ENCODE measurements around the gene OTOP3.

Gene OTOP3

DNA sequence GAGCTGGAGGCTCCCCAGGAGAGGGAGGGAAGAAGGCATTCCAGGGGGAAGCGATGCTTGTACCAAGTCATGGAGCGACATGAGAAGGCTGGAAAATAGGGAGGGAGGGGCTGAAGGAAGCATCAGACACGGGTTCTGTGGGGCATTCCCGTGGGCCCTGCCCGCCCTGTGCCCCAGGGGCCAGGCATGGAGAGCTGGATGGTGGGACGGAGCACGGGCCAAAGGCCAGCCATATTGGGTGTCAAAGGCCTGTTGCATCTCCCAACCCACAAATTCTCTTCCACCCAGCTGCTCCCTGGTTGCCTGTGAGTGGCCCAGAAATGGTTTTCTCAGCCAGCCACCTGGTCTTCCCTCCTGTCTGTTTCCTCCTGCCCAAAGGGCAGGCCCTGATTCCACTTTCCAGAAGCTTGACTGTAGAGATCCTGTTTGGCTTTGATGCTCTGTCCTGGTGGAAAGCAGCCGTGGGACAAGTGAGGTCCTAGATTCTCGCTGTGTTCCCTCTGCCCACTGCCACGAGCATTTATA, 54.9 kb downstream of the OTOP3 start:
- DNase-seq, result no peak

DNA sequence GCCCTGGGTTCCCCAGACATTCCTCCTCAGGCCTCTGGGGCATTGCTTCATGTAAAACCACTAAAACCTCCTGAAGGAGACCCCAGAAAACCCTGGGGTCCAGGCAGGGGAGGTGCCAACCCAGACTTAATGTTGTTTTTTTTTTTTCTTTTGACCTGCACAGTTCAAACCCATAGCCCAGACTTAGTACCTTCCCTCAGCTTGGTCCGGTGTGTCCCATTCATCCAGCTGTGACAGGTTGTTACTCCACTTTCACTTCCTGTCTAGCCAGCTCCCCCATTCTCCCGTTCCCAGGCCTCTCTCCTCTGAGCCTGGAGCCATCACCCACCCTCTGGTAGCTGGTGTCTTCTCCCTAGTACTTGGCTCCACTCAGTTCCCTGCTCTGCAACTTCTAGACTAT, 56.5 kb downstream of the OTOP3 start:
- no peak for DNase-seq

DNA sequence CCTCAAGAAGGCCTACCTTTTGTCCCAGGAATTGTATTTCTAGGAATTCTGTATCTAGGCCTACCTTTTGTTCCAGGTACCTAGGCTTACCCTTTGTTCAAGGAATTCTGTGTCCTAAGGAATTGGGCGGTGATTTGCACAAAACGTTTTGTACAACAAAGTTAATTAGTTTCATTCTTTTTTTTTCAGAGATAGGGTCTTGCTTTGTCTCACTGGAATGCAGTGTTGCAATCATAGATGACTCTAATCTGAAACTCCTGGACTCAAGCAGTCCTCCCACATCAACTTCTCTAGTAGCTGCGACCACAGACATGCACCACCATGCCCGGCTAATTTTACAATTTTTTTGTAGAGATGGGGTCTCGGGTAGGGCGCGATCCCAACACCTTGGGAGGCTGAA, 58.7 kb downstream of the OTOP3 start:
- no peak for DNase-seq

DNA sequence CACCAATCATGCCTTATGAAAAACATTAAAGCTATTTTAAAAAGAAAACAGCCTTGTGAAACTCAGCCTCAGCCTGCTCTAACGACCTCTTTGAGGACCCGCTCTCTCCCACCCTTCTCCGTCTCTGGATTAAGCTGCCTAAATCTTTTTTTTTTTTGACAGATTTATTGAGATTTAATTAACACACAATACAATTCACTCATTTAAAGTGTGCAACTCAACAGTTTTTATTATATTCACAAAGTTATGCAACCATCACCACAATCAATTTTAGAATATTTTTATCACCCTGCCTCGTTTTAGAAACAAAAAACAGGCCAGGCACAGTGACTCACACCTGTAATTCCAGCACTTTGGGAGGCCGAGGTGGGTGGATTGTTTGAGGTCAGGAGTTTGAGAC, 60.1 kb downstream of the OTOP3 start:
- DNase-seq, result no peak

- no peak for DNase-seq
These were observed 63.1 kb downstream of the OTOP3 start for GRCh38 chr17:74998783-74999182.

GRCh38 chr17:74999523-74999922, 63.8 kb downstream of the OTOP3 start:
- no peak for DNase-seq
